ENCODE data around the gene UBE2A. TPM values are rescaled to one million over a fixed set of nuclear protein-coding genes. Genes with fewer than 3 reads are reported as not detected.
A peak's percentile ranks its signal among the peaks of the same experiment; 100 is the strongest.

The UBE2A gene
- polyA plus RNA-seq = 65.2 TPM

- Mint-ChIP-seq H3K36me3 (no peaks in the 10 kb centered on the region), H3K27ac (peak within 1 kb of the TSS; percentile 88 to 92 (median 91)), H3K27me3 (peaks cover 6% of the 10 kb centered on the region), H3K9me3 (peaks cover 0 to 1% (median 0%) of the 10 kb centered on the region in 3 donors), H3K4me1 (peaks cover 15 to 25% (median 22%) of the 10 kb centered on the region in 3 donors), H3K4me3 (peak within 1 kb of the TSS; percentile 86 to 96 (median 92))
Observed at GRCh38 chrX:119574394-119575266, at the start of gene UBE2A. Gene UBE2A (plus strand): TSS chrX:119574563. CDS start chrX:119574712, 149 bp downstream.

- H3K27ac Mint-ChIP-seq = peak overlapping the region; percentile 2 to 85 (median 54)
- peak overlapping the region in 3 of 4 donors; percentile 44 to 88 (median 65) for H3K4me3 Mint-ChIP-seq
- peaks cover 12 to 19% (median 16%) of the 10 kb centered on the region in 3 donors for H3K4me1 Mint-ChIP-seq
- H3K36me3 Mint-ChIP-seq = no peaks in the 10 kb centered on the region
- no peaks in the 10 kb centered on the region for H3K9me3 Mint-ChIP-seq
- peaks cover 2% of the 10 kb centered on the region for H3K27me3 Mint-ChIP-seq
Observed at GRCh38 chrX:119529345-119530276, 44.8 kb upstream of the UBE2A start.

GRCh38 chrX:119537487-119537886, 36.9 kb upstream of the UBE2A start:
- peaks cover 0 to 2% (median 2%) of the 10 kb centered on the region in 3 donors for H3K4me1 Mint-ChIP-seq
- H3K9me3 Mint-ChIP-seq = no peaks in the 10 kb centered on the region
- no peaks in the 10 kb centered on the region for H3K27me3 Mint-ChIP-seq
- H3K36me3 Mint-ChIP-seq = no peaks in the 10 kb centered on the region
- H3K27ac Mint-ChIP-seq = no peak overlapping the region
- H3K4me3 Mint-ChIP-seq = no peak overlapping the region

GRCh38 chrX:119539872-119540271, 34.5 kb upstream of the UBE2A start:
- Mint-ChIP-seq H3K36me3 (peaks cover 2% of the 10 kb centered on the region), H3K27me3 (no peaks in the 10 kb centered on the region), H3K4me1 (peaks cover 0 to 2% (median 2%) of the 10 kb centered on the region in 3 donors), H3K27ac (no peak overlapping the region), H3K4me3 (no peak overlapping the region), H3K9me3 (no peaks in the 10 kb centered on the region)

- no peak overlapping the region for H3K4me3 Mint-ChIP-seq
- peaks cover 2% of the 10 kb centered on the region for H3K36me3 Mint-ChIP-seq
- H3K27me3 Mint-ChIP-seq = no peaks in the 10 kb centered on the region
- H3K4me1 Mint-ChIP-seq = peaks cover 0 to 2% (median 2%) of the 10 kb centered on the region in 3 donors
- peak overlapping the region in 1 of 3 donors; percentile 8 for H3K27ac Mint-ChIP-seq
- no peaks in the 10 kb centered on the region for H3K9me3 Mint-ChIP-seq
Observed at GRCh38 chrX:119541188-119541587, 33.2 kb upstream of the UBE2A start.

- Mint-ChIP-seq H3K4me1 (peaks cover 11 to 18% (median 17%) of the 10 kb centered on the region in 3 donors), H3K36me3 (peaks cover 1% of the 10 kb centered on the region), H3K27me3 (no peaks in the 10 kb centered on the region), H3K9me3 (no peaks in the 10 kb centered on the region), H3K4me3 (peak overlapping the region; percentile 7 to 84 (median 42)), H3K27ac (peak overlapping the region; percentile 5 to 75 (median 25))
Observed at GRCh38 chrX:119549327-119550016, 24.9 kb upstream of the UBE2A start.

GRCh38 chrX:119552508-119552907, 21.9 kb upstream of the UBE2A start:
- Mint-ChIP-seq H3K9me3 (peaks cover 0 to 2% (median 0%) of the 10 kb centered on the region in 3 donors), H3K36me3 (peaks cover 2% of the 10 kb centered on the region), H3K4me1 (peaks cover 13 to 18% (median 17%) of the 10 kb centered on the region in 3 donors), H3K27me3 (no peaks in the 10 kb centered on the region), H3K27ac (no peak overlapping the region), H3K4me3 (no peak overlapping the region)

GRCh38 chrX:119565107-119565663, 9.2 kb upstream of the UBE2A start, which contains the start of gene STEEP1:
Gene STEEP1 (minus strand): TSS chrX:119565409. CDS start chrX:119565355, 54 bp downstream.
- no peaks in the 10 kb centered on the region for H3K36me3 Mint-ChIP-seq
- peak within 1 kb of the TSS; percentile 86 to 96 (median 92) for H3K4me3 Mint-ChIP-seq
- peaks cover 8 to 13% (median 9%) of the 10 kb centered on the region in 3 donors for H3K4me1 Mint-ChIP-seq
- peak within 1 kb of the TSS; percentile 75 to 95 (median 85) for H3K27ac Mint-ChIP-seq
- peaks cover 1% of the 10 kb centered on the region for H3K27me3 Mint-ChIP-seq
- peaks cover 0 to 3% (median 0%) of the 10 kb centered on the region in 3 donors for H3K9me3 Mint-ChIP-seq

GRCh38 chrX:119570351-119570835, 4.0 kb upstream of the UBE2A start:
- H3K4me1 Mint-ChIP-seq = peaks cover 0 to 9% (median 3%) of the 10 kb centered on the region in 3 donors
- H3K27ac Mint-ChIP-seq = peak overlapping the region in 2 of 3 donors; percentile 10 to 39
- H3K36me3 Mint-ChIP-seq = no peaks in the 10 kb centered on the region
- peaks cover 0 to 1% (median 0%) of the 10 kb centered on the region in 3 donors for H3K9me3 Mint-ChIP-seq
- H3K4me3 Mint-ChIP-seq = no peak overlapping the region
- H3K27me3 Mint-ChIP-seq = peaks cover 8% of the 10 kb centered on the region

- peak overlapping the region; percentile 86 to 96 (median 92) for H3K4me3 Mint-ChIP-seq
- peaks cover 0 to 1% (median 0%) of the 10 kb centered on the region in 3 donors for H3K9me3 Mint-ChIP-seq
- peak overlapping the region in 1 of 3 donors; percentile 80 for H3K27ac Mint-ChIP-seq
- peaks cover 7 to 14% (median 12%) of the 10 kb centered on the region in 3 donors for H3K4me1 Mint-ChIP-seq
- H3K27me3 Mint-ChIP-seq = peaks cover 6% of the 10 kb centered on the region
- H3K36me3 Mint-ChIP-seq = no peaks in the 10 kb centered on the region
Observed at GRCh38 chrX:119573222-119573621, 1.1 kb upstream of the UBE2A start.

- Mint-ChIP-seq H3K9me3 (peaks cover 0 to 1% (median 0%) of the 10 kb centered on the region in 3 donors), H3K4me1 (peaks cover 10 to 19% (median 15%) of the 10 kb centered on the region in 3 donors), H3K27ac (peak overlapping the region; percentile 83 to 92 (median 88)), H3K4me3 (peak overlapping the region; percentile 86 to 96 (median 92)), H3K27me3 (peaks cover 6% of the 10 kb centered on the region), H3K36me3 (no peaks in the 10 kb centered on the region)
Observed at GRCh38 chrX:119573840-119574393, 446 bp upstream of the UBE2A start.

- Mint-ChIP-seq H3K4me3 (peak overlapping the region in 2 of 4 donors; percentile 43 to 70), H3K27ac (peak overlapping the region in 2 of 3 donors; percentile 63 to 69)
Observed at GRCh38 chrX:119579414-119579813, 5.1 kb downstream of the UBE2A start.

GRCh38 chrX:119583431-119584059, 9.2 kb downstream of the UBE2A start:
- Mint-ChIP-seq H3K27me3 (no peaks in the 10 kb centered on the region), H3K4me3 (no peak overlapping the region), H3K36me3 (peaks cover 1% of the 10 kb centered on the region), H3K4me1 (peaks cover 15 to 23% (median 17%) of the 10 kb centered on the region in 3 donors), H3K27ac (peak overlapping the region in 1 of 3 donors; percentile 16), H3K9me3 (no peaks in the 10 kb centered on the region)

More at GRCh38 chrX:119579414-119579813, 5.1 kb downstream of the UBE2A start:
- H3K36me3 Mint-ChIP-seq = peaks cover 1% of the 10 kb centered on the region
- no peaks in the 10 kb centered on the region for H3K27me3 Mint-ChIP-seq
- peaks cover 19 to 34% (median 23%) of the 10 kb centered on the region in 3 donors for H3K4me1 Mint-ChIP-seq
- no peaks in the 10 kb centered on the region for H3K9me3 Mint-ChIP-seq

All from IgD-negative memory B cell (primary cell).